Neural cell (in vitro differentiated cells): ENCODE results near the gene LYPLA2. TPM values are rescaled to one million over a fixed set of nuclear protein-coding genes. Genes with fewer than 3 reads are reported as not detected.

ENCODE experiments used
- H2AFZ ChIP-seq: fragments of 200-600, 300-800 bp; sonication (generic), shearing (Covaris generic); 2 replicates; pipeline ENCODE4 v1.6.0; 2014; ENCODE audit warnings: low read depth, mild to moderate bottlenecking, antibody characterized with exemption, low read length, moderate library complexity
- H3F3A ChIP-seq: fragments of 200-600 bp; shearing (Covaris generic); 2 replicates; pipeline ENCODE4 v1.6.1; 2016; ENCODE audit warnings: mild to moderate bottlenecking, moderate library complexity, mixed read lengths, antibody characterized with exemption, low read length; ENCODE audit not compliant: insufficient read depth, poor library complexity, severe bottlenecking
- H3K27ac ChIP-seq: fragments of 200-600, 300-800 bp; sonication (generic), shearing (Covaris generic); 2 replicates; pipeline ENCODE4 v1.5.1; 2014; ENCODE audit warnings: mild to moderate bottlenecking, low read length, moderate library complexity
- H3K27me3 ChIP-seq: fragments of 300-800, 200-600 bp; sonication (generic), shearing (Covaris generic); 2 replicates; pipeline ENCODE4 v1.6.0; 2014; ENCODE audit warnings: mild to moderate bottlenecking, low read depth, low read length, moderate library complexity; ENCODE audit not compliant: insufficient read depth
- H3K36me3 ChIP-seq: fragments of 300-800, 200-600 bp; sonication (generic), shearing (Covaris generic); 2 replicates; pipeline ENCODE4 v1.5.1; 2014; ENCODE audit warnings: mild to moderate bottlenecking, antibody characterized with exemption, low read length, moderate library complexity; ENCODE audit not compliant: insufficient read depth
- H3K4me2 ChIP-seq: fragments of 300-800, 200-600 bp; sonication (generic), shearing (Covaris generic); 2 replicates; pipeline ENCODE4 v1.6.0; 2014; ENCODE audit warnings: mild to moderate bottlenecking, low read length
- H3K4me3 ChIP-seq: fragments of 300-800, 200-600 bp; sonication (generic), shearing (Covaris generic); 2 replicates; pipeline ENCODE4 v1.5.1; 2014; ENCODE audit warnings: mild to moderate bottlenecking, low read length, moderate library complexity
- H3K79me2 ChIP-seq: fragments of 200-600 bp; shearing (Covaris generic); replicated peaks from 2 replicates; pipeline ENCODE4 v1.6.0; 2014; ENCODE audit warnings: mild to moderate bottlenecking, low read length, moderate library complexity; ENCODE audit not compliant: insufficient read depth
- H3K9ac ChIP-seq: fragments of 300-800, 200-600 bp; sonication (generic), shearing (Covaris generic); 2 replicates; pipeline ENCODE4 v1.6.1; 2016; ENCODE audit warnings: mild to moderate bottlenecking, low read length, mixed read lengths
- H3K9me2 ChIP-seq: fragments of 200-600 bp; shearing (Covaris generic); 2 replicates; pipeline ENCODE4 v1.6.1; 2016; ENCODE audit warnings: mild to moderate bottlenecking, low read length, mixed read lengths; ENCODE audit not compliant: insufficient read depth
- H3K9me3 ChIP-seq: fragments of 200-600, 300-800 bp; sonication (generic), shearing (Covaris generic); 2 replicates; pipeline ENCODE4 v1.6.1; 2016; ENCODE audit warnings: mild to moderate bottlenecking, mixed run types, low read length, moderate library complexity, mixed read lengths
- H4K20me1 ChIP-seq: fragments of 200-600 bp; shearing (Covaris generic); 2 replicates; pipeline ENCODE4 v1.6.1; 2016; ENCODE audit warnings: mild to moderate bottlenecking, mixed run types; ENCODE audit not compliant: insufficient read depth
- CTCF ChIP-seq: fragments of 450-650 bp; IDR thresholded peaks from 2 replicates; pipeline ENCODE4 v1.5.1; 2014; ENCODE audit warnings: antibody characterized with exemption, mild to moderate bottlenecking, moderate library complexity; ENCODE audit not compliant: poor library complexity, severe bottlenecking
- EP300 ChIP-seq: fragments of 450-650 bp; conservative IDR thresholded peaks from 2 replicates; pipeline ENCODE4 v1.6.1; 2014; ENCODE audit warnings: antibody characterized with exemption, mild to moderate bottlenecking, moderate library complexity; ENCODE audit not compliant: poor library complexity, severe bottlenecking
- EZH2 ChIP-seq: fragments of 200-600, 300-800 bp; shearing (Covaris generic), sonication (generic); IDR thresholded peaks from 2 replicates; pipeline ENCODE4 v1.6.1; 2014; ENCODE audit warnings: antibody characterized with exemption, low read length, borderline replicate concordance, mild to moderate bottlenecking; ENCODE audit not compliant: insufficient read depth, poor library complexity, severe bottlenecking
- MXI1 ChIP-seq: fragments of 450-650 bp; conservative IDR thresholded peaks from 2 replicates; pipeline ENCODE4 v1.6.1; 2014; ENCODE audit warnings: antibody characterized with exemption, mild to moderate bottlenecking; ENCODE audit not compliant: poor library complexity, severe bottlenecking
- POLR2AphosphoS5 ChIP-seq: IDR thresholded peaks from 2 replicates; pipeline ENCODE4 v1.6.1; 2012
- RAD21 ChIP-seq: fragments of 450-650 bp; conservative IDR thresholded peaks from 2 replicates; pipeline ENCODE4 v1.6.1; 2014; ENCODE audit warnings: antibody characterized with exemption, mild to moderate bottlenecking, moderate library complexity
- REST ChIP-seq: IDR thresholded peaks from 2 replicates; pipeline ENCODE4 v1.6.1; 2012; ENCODE audit warnings: borderline replicate concordance
- SMC3 ChIP-seq: fragments of 450-650 bp; conservative IDR thresholded peaks from 2 replicates; pipeline ENCODE4 v1.6.1; 2014; ENCODE audit warnings: antibody characterized with exemption, mild to moderate bottlenecking, moderate library complexity; ENCODE audit not compliant: poor library complexity
- TAF1 ChIP-seq: IDR thresholded peaks from 2 replicates; pipeline ENCODE4 v1.6.1; 2012; ENCODE audit warnings: low read depth
- polyA plus RNA-seq: library from polyadenylated mRNA; depleted of rRNA; stranded (reverse); fragments of >200 nt; gene quantifications from 2 replicates; pipeline ENCODE4 v1.2.3, GENCODE V29; 2014

The LYPLA2 gene
- polyA plus RNA-seq, 1 donor from 2014 or later = 107 TPM

- H3K27me3 ChIP-seq = no peaks in the 10 kb centered on the region
- no peaks in the 10 kb centered on the region for H4K20me1 ChIP-seq
- no peak overlapping the region for H3K27ac ChIP-seq
- no peaks in the 10 kb centered on the region for H3F3A ChIP-seq
- no peaks in the 10 kb centered on the region for H3K9me2 ChIP-seq
- no peak overlapping the region for H3K4me2 ChIP-seq
- H3K36me3 ChIP-seq = no peaks in the 10 kb centered on the region
- peaks cover 16% of the 10 kb centered on the region for H3K79me2 ChIP-seq
- H3K9me3 ChIP-seq = no peaks in the 10 kb centered on the region
- H2AFZ ChIP-seq = no peak overlapping the region
- no peak overlapping the region for H3K4me3 ChIP-seq
- no peak for TF ChIP-seq EZH2
- TF ChIP-seq RAD21 = no peak
- no peak for TF ChIP-seq TAF1
- no peak for TF ChIP-seq SMC3
- TF ChIP-seq REST = no peak
- TF ChIP-seq EP300 = no peak
- no peak for TF ChIP-seq CTCF
- no peak for TF ChIP-seq MXI1
- no peak for TF ChIP-seq POLR2AphosphoS5
- no peak overlapping the region for H3K9ac ChIP-seq
These were observed 3.2 kb upstream of the LYPLA2 start for GRCh38 chr1:23787701-23788100.

GRCh38 chr1:23788695-23789094, 2.2 kb upstream of the LYPLA2 start:
- Histone ChIP-seq H3K79me2 (peaks cover 18% of the 10 kb centered on the region), H3F3A (no peaks in the 10 kb centered on the region), H3K9me2 (no peaks in the 10 kb centered on the region), H3K27ac (no peak overlapping the region), H3K4me3 (no peak overlapping the region), H3K9ac (no peak overlapping the region), H3K36me3 (no peaks in the 10 kb centered on the region), H3K4me2 (no peak overlapping the region), H3K27me3 (no peaks in the 10 kb centered on the region), H2AFZ (no peak overlapping the region), H3K9me3 (no peaks in the 10 kb centered on the region), H4K20me1 (no peaks in the 10 kb centered on the region)
- no peak for TF ChIP-seq MXI1
- TF ChIP-seq RAD21 = no peak
- TF ChIP-seq SMC3 = no peak
- no peak for TF ChIP-seq CTCF
- TF ChIP-seq EZH2 = no peak
- TF ChIP-seq TAF1 = no peak
- no peak for TF ChIP-seq POLR2AphosphoS5
- no peak for TF ChIP-seq REST
- no peak for TF ChIP-seq EP300
